ENCODE data around the gene TCF19. TPM values are rescaled to one million over a fixed set of nuclear protein-coding genes. Genes with fewer than 3 reads are reported as not detected.

TCF19 gene
- total RNA-seq, 1 experiment from 2014 or later, result 15.0 TPM

GRCh38 chr6:31179042-31179386 is 20.6 kb downstream of the TCF19 start:
- Histone ChIP-seq H3K14ac (ENCODE audit: insufficient read depth, low read length) (no peak overlapping the region), H2AK5ac (ENCODE audit: insufficient read length, low read length) (no peak overlapping the region), H3K23me2 (ENCODE audit: insufficient read length, low read depth, low read length, poor library complexity, severe bottlenecking) (no peaks in the 10 kb centered on the region), H3K27me3 (ENCODE audit: insufficient read depth, low read length) (no peaks in the 10 kb centered on the region), H2BK120ac (ENCODE audit: low read depth, low read length, poor library complexity, severe bottlenecking) (no peak overlapping the region), H3K9ac (ENCODE audit: extremely low read depth, insufficient read length, low read length) (no peak overlapping the region), H2BK15ac (ENCODE audit: low read depth, low read length) (no peak overlapping the region), H3K23ac (ENCODE audit: insufficient read length, low read depth, low read length) (no peak overlapping the region), H2AFZ (ENCODE audit: low read length) (no peak overlapping the region), H3K79me2 (ENCODE audit: insufficient read depth, low read length) (peaks cover 3% of the 10 kb centered on the region; the same call in 1 of the 2 replicates), H2BK12ac (ENCODE audit: insufficient read length, low read depth, low read length) (no peak overlapping the region), H3K9me3 (ENCODE audit: control insufficient read depth, low read depth, low read length) (no peaks in the 10 kb centered on the region), H3T11ph (ENCODE audit: low read length) (no peak overlapping the region), H2BK20ac (ENCODE audit: low read depth, low read length, poor library complexity, severe bottlenecking) (no peak overlapping the region), H3K4ac (ENCODE audit: low read depth, low read length) (no peak overlapping the region), H3K27ac (ENCODE audit: insufficient read length, low read depth, low read length) (no peak overlapping the region), H3K4me1 (ENCODE audit: insufficient read depth, low read length) (peaks cover 5% of the 10 kb centered on the region; the same call in 1 of the 2 replicates), H3K4me2 (ENCODE audit: insufficient read depth, insufficient read length, low read length) (no peak overlapping the region), H4K91ac (ENCODE audit: insufficient read length, low read depth, low read length) (no peak overlapping the region), H2BK5ac (ENCODE audit: insufficient read length, low read length) (no peak overlapping the region), H3K56ac (ENCODE audit: insufficient read length, low read depth, low read length) (no peak overlapping the region), H4K20me1 (ENCODE audit: control insufficient read depth, insufficient read depth, insufficient read length) (no peaks in the 10 kb centered on the region), H3K18ac (ENCODE audit: insufficient read length, low read depth, low read length) (no peak overlapping the region), H4K8ac (replicated peaks; ENCODE audit: insufficient read length, low read depth, low read length) (no peak overlapping the region), H4K5ac (ENCODE audit: insufficient read length, low read depth, low read length) (no peak overlapping the region), H3K79me1 (ENCODE audit: insufficient read depth, low read depth, low read length, poor library complexity, severe bottlenecking) (no peaks in the 10 kb centered on the region)
- TF ChIP-seq, protein P1, sequence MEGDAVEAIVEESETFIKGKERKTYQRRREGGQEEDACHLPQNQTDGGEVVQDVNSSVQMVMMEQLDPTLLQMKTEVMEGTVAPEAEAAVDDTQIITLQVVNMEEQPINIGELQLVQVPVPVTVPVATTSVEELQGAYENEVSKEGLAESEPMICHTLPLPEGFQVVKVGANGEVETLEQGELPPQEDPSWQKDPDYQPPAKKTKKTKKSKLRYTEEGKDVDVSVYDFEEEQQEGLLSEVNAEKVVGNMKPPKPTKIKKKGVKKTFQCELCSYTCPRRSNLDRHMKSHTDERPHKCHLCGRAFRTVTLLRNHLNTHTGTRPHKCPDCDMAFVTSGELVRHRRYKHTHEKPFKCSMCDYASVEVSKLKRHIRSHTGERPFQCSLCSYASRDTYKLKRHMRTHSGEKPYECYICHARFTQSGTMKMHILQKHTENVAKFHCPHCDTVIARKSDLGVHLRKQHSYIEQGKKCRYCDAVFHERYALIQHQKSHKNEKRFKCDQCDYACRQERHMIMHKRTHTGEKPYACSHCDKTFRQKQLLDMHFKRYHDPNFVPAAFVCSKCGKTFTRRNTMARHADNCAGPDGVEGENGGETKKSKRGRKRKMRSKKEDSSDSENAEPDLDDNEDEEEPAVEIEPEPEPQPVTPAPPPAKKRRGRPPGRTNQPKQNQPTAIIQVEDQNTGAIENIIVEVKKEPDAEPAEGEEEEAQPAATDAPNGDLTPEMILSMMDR (conservative IDR thresholded peaks at IDR 0.05), result no peak
- Mint-ChIP-seq H3K4me1 (peaks cover 35 to 41% of the 10 kb centered on the region in 2 experiments), H3K9me3 (no peaks in the 10 kb centered on the region), H3K36me3 (ENCODE audit: insufficient read depth in 1 of 3, low read depth in 3 of 3) (peaks cover 0 to 6% (median 4%) of the 10 kb centered on the region in 3 experiments; a peak in 4 of 7 replicates), H3K27ac (peak overlapping the region in 2 of 3 experiments; percentile 10 to 41; a peak in 3 of 7 replicates), H3K4me3 (no peak overlapping the region), H3K27me3 (ENCODE audit: low read depth) (0 out of 2 replicates have a peak, but pooled peaks cover 1% of the 10 kb centered on the region)
- DNase-seq, result no peak
- WGBS (ENCODE audit: extremely low coverage, insufficient read length, low lambda C conversion rate), result 100% methylated on average over 1 of the region's 4 CpGs

Measured in H9 (cell line).